Nephron (organoid): ENCODE data around the gene SPTLC2.
A peak's percentile ranks its signal among the peaks of the same experiment; 100 is the strongest.

Experiments used
- H3K27ac Mint-ChIP-seq, 3 experiments: 2 replicates each; pipeline ENCODE4 v1.8.0; 2020; ENCODE audit warnings: mixed read lengths in 3 of 3, mild to moderate bottlenecking in 2 of 3, moderate library complexity in 1 of 3
- H3K27me3 Mint-ChIP-seq: 2 replicates; pipeline ENCODE4 v1.8.0; 2021; ENCODE audit warnings: low read depth, mild to moderate bottlenecking, moderate library complexity, mixed read lengths
- H3K36me3 Mint-ChIP-seq: 2 replicates; pipeline ENCODE4 v1.8.0; 2020; ENCODE audit warnings: low read depth, mixed read lengths
- H3K4me1 Mint-ChIP-seq: 2 replicates; pipeline ENCODE4 v1.8.0; 2020; ENCODE audit warnings: mixed read lengths
- H3K4me3 Mint-ChIP-seq, 3 experiments: 2 replicates each; pipeline ENCODE4 v1.8.0; 2020; ENCODE audit warnings: mild to moderate bottlenecking in 3 of 3, mixed read lengths in 3 of 3, moderate library complexity in 2 of 3
- H3K9me3 Mint-ChIP-seq: 2 replicates; pipeline ENCODE4 v1.8.0; 2020; ENCODE audit warnings: mixed read lengths
- CTCF ChIP-seq, 3 experiments: fragments of 200-600 bp; sonication (generic); IDR thresholded peaks; one replicate each; pipeline ENCODE4 v1.5.0; 2021; ENCODE audit warnings: antibody characterized with exemption in 3 of 3; ENCODE audit not compliant: unreplicated experiment in 3 of 3

Gene SPTLC2

DNA sequence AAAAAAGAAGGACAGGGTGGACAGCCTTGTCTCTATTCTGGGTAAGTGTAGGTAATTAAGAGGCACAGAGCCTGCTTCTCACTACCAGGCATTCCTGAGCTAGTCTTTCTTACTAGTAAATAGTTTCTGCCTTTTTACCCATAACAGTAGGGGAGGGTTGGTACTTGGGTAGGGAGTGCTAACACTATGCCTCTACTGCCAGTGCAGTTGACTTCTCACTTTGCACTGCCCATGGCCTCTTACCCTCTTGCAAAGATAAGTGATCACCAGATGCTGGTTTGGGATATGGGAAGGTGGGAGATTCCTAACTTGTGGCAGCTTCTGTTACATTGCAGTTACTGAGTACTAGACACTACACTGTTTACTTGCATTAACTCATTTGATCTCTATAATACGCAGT is 146.9 kb downstream of the SPTLC2 start:
- Mint-ChIP-seq H3K27ac (peak overlapping the region in 1 of 3 experiments; percentile 30), H3K4me1 (no peaks in the 10 kb centered on the region), H3K9me3 (no peaks in the 10 kb centered on the region), H3K36me3 (peaks cover 39% of the 10 kb centered on the region), H3K4me3 (no peak overlapping the region), H3K27me3 (peaks cover 16% of the 10 kb centered on the region)
- TF ChIP-seq CTCF (IDR thresholded peaks at IDR 0.05; ENCODE audit: unreplicated experiment in 3 of 3): no peak

DNA sequence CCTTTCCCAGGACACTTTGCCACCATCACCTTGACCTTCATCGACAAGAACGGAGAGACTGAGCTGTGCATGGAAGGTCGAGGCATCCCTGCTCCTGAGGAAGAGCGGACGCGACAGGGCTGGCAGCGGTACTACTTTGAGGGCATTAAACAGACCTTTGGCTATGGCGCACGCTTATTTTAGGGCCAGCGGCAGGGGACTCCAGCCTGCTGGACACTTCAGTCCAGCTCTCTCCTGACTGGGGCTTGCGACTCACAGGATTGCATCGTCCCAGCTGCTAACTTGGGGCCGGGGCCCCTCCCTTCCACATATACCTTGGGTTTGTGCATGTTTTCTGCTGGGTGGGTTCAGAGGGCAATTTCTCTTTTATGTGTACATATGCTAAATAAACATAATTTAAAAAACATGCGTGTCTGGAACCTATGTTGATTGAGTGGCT is 147.4 kb downstream of the SPTLC2 start:
- no peak overlapping the region for H3K27ac Mint-ChIP-seq
- no peak overlapping the region for H3K4me3 Mint-ChIP-seq
- H3K36me3 Mint-ChIP-seq: peaks cover 42% of the 10 kb centered on the region
- H3K9me3 Mint-ChIP-seq: no peaks in the 10 kb centered on the region
- peaks cover 11% of the 10 kb centered on the region for H3K27me3 Mint-ChIP-seq
- H3K4me1 Mint-ChIP-seq: no peaks in the 10 kb centered on the region
- no peak for TF ChIP-seq CTCF (IDR thresholded peaks at IDR 0.05; ENCODE audit: unreplicated experiment in 3 of 3)

DNA sequence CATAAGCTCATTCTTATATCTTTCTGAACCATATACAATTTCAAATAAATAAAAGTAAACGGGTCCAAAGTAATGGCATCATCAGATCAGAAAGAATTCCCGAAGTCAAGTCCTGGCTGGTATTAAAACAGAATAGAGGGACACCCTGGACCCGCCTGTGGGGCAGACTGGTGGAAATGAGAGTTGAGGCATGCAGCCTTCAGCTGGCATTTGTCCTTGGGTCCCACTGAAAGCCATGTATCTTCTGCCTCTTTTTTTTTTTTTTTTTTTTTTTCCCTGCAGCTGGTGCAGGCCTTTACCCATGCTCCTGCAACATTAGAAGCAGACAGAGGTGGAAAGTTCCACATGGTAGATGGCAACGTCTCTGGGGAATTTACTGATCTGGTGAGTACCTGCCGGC is 148.6 kb downstream of the SPTLC2 start:
- Mint-ChIP-seq H3K9me3 (no peaks in the 10 kb centered on the region), H3K27me3 (peaks cover 7% of the 10 kb centered on the region), H3K4me3 (no peak overlapping the region), H3K27ac (no peak overlapping the region), H3K36me3 (peaks cover 52% of the 10 kb centered on the region), H3K4me1 (no peaks in the 10 kb centered on the region)
- no peak for TF ChIP-seq CTCF (IDR thresholded peaks at IDR 0.05; ENCODE audit: unreplicated experiment in 3 of 3)

GRCh38 chr14:77459072-77459723 is 157.2 kb downstream of the SPTLC2 start:
- peak overlapping the region; percentile 79 to 99 (median 98) for H3K27ac Mint-ChIP-seq
- no peaks in the 10 kb centered on the region for H3K9me3 Mint-ChIP-seq
- H3K27me3 Mint-ChIP-seq: no peaks in the 10 kb centered on the region
- H3K4me3 Mint-ChIP-seq: peak overlapping the region; percentile 99 to 100 (median 100)
- H3K36me3 Mint-ChIP-seq: peaks cover 41% of the 10 kb centered on the region
- peak; percentile 59 to 68 (median 61) for TF ChIP-seq CTCF (IDR thresholded peaks at IDR 0.05; ENCODE audit: unreplicated experiment in 3 of 3)
- peaks cover 18% of the 10 kb centered on the region for H3K4me1 Mint-ChIP-seq

DNA sequence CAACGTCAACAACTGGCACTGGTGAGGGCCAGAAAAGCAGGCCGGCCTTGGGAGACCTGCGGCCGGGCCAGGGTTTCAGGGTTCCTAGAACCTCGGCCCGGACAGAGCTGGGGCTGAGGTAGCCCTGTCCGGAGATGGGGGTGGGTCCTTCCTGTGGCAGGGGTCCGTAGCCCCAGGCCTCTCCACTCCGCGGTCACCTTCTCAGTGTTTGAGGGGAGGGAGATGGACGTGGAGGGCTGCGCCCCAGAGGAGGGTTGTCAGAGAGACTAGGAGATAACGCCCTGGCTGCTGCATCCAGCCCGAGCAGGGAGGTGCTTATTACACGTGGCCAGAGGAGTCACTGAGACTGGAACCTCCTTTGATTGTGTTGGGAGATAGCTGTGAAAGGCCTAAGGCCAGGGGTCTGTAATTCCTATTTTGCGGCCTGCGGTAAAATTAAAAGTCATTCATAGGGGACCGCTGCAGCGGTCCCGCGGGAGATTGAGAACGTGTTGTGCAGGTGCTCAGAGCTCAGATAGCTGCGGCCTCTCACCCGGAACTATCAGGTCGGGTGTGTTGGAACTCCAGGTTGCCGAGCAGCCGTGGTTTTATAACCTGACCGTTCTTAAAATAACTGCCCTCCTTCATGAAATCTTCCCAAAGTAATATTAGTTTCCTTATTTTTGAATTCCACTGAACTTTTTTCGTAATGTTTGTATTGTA is 158.0 kb downstream of the SPTLC2 start:
- Mint-ChIP-seq H3K27ac (peak overlapping the region; percentile 98 to 100 (median 99)), H3K4me3 (peak overlapping the region; percentile 99 to 100 (median 100)), H3K4me1 (peaks cover 18% of the 10 kb centered on the region), H3K36me3 (peaks cover 34% of the 10 kb centered on the region), H3K9me3 (no peaks in the 10 kb centered on the region), H3K27me3 (no peaks in the 10 kb centered on the region)
- no peak for TF ChIP-seq CTCF (IDR thresholded peaks at IDR 0.05; ENCODE audit: unreplicated experiment in 3 of 3)
